ENCODE measurements around the gene ALDH18A1.
"Not testable (repeated sequence)": the region's sequence is repeated elsewhere in the genome, so short reads cannot be mapped to it uniquely, and the experiment has no call there.

Gene ALDH18A1

GRCh38 chr10:95675403-95676116, 19.0 kb upstream of the ALDH18A1 start:
- WGBS (ENCODE audit: insufficient coverage, insufficient read length), result no CpG with 5 or more reads among the region's 1 CpG

GRCh38 chr10:95674643-95675042, 18.1 kb upstream of the ALDH18A1 start:
- Histone ChIP-seq H3K36me3 (ENCODE audit: control insufficient read depth, insufficient read depth, low read length) (no peaks in the 10 kb centered on the region; the same call in 1 of the 2 replicates), H3K4me1 (ENCODE audit: control insufficient read depth, insufficient read depth, low read length) (no peaks in the 10 kb centered on the region), H3K27ac (ENCODE audit: low read length) (no peak overlapping the region), H3K9me3 (ENCODE audit: control insufficient read depth, insufficient read depth, low read length) (no peaks in the 10 kb centered on the region), H3K4me3 (ENCODE audit: low read length) (no peak overlapping the region), H3K27me3 (ENCODE audit: control insufficient read depth, insufficient read depth, low read length) (no peaks in the 10 kb centered on the region)
- no peak for DNase-seq (ENCODE audit: low read depth, low spot score)
- WGBS (ENCODE audit: insufficient coverage, insufficient read length), result no CpG with 5 or more reads among the region's 1 CpG

More at GRCh38 chr10:95675403-95676116, 19.0 kb upstream of the ALDH18A1 start:
- no peak overlapping the region for H3K4me3 ChIP-seq (ENCODE audit: low read length)
- H3K36me3 ChIP-seq (ENCODE audit: control insufficient read depth, insufficient read depth, low read length), result peaks cover 2% of the 10 kb centered on the region; the same call in 1 of the 2 replicates
- H3K9me3 ChIP-seq (ENCODE audit: control insufficient read depth, insufficient read depth, low read length), result no peaks in the 10 kb centered on the region
- no peak for DNase-seq (ENCODE audit: low read depth, low spot score)
- H3K27ac ChIP-seq (ENCODE audit: low read length), result no peak overlapping the region
- no peaks in the 10 kb centered on the region for H3K27me3 ChIP-seq (ENCODE audit: control insufficient read depth, insufficient read depth, low read length)
- no peaks in the 10 kb centered on the region for H3K4me1 ChIP-seq (ENCODE audit: control insufficient read depth, insufficient read depth, low read length)

- no CpG with 5 or more reads among the region's 7 CpGs for whole genome bisulfite sequencing (ENCODE audit: insufficient coverage, insufficient read length)
- H3K9me3 ChIP-seq (ENCODE audit: control insufficient read depth, insufficient read depth, low read length); H3K36me3 ChIP-seq (ENCODE audit: control insufficient read depth, insufficient read depth, low read length); DNase-seq (ENCODE audit: low read depth, low spot score); H3K4me1 ChIP-seq (ENCODE audit: control insufficient read depth, insufficient read depth, low read length); H3K4me3 ChIP-seq (ENCODE audit: low read length); H3K27ac ChIP-seq (ENCODE audit: low read length); H3K27me3 ChIP-seq (ENCODE audit: control insufficient read depth, insufficient read depth, low read length): not testable (repeated sequence)
Observed at GRCh38 chr10:95672641-95673040, 16.1 kb upstream of the ALDH18A1 start.

- Histone ChIP-seq H3K27me3 (ENCODE audit: control insufficient read depth, insufficient read depth, low read length) (no peaks in the 10 kb centered on the region), H3K4me1 (ENCODE audit: control insufficient read depth, insufficient read depth, low read length) (no peaks in the 10 kb centered on the region), H3K27ac (ENCODE audit: low read length) (no peak overlapping the region), H3K4me3 (ENCODE audit: low read length) (no peak overlapping the region), H3K36me3 (ENCODE audit: control insufficient read depth, insufficient read depth, low read length) (peaks cover 3% of the 10 kb centered on the region; the same call in 1 of the 2 replicates), H3K9me3 (ENCODE audit: control insufficient read depth, insufficient read depth, low read length) (no peaks in the 10 kb centered on the region)
- no peak for DNase-seq (ENCODE audit: low read depth, low spot score)
Observed at GRCh38 chr10:95664543-95664942, 8.0 kb upstream of the ALDH18A1 start.

- H3K27ac ChIP-seq (ENCODE audit: low read length), result no peak overlapping the region
- no CpG with 5 or more reads among the region's 1 CpG for WGBS (ENCODE audit: insufficient coverage, insufficient read length)
- no peak for DNase-seq (ENCODE audit: low read depth, low spot score)
- no peak overlapping the region for H3K4me3 ChIP-seq (ENCODE audit: low read length)
- H3K27me3 ChIP-seq (ENCODE audit: control insufficient read depth, insufficient read depth, low read length), result no peaks in the 10 kb centered on the region
- H3K36me3 ChIP-seq (ENCODE audit: control insufficient read depth, insufficient read depth, low read length), result peaks cover 3% of the 10 kb centered on the region; the same call in 1 of the 2 replicates
- no peaks in the 10 kb centered on the region for H3K4me1 ChIP-seq (ENCODE audit: control insufficient read depth, insufficient read depth, low read length)
- H3K9me3 ChIP-seq (ENCODE audit: control insufficient read depth, insufficient read depth, low read length), result no peaks in the 10 kb centered on the region
Observed at GRCh38 chr10:95663496-95663895, 7.0 kb upstream of the ALDH18A1 start.

- WGBS (ENCODE audit: insufficient coverage, insufficient read length), result no CpG with 5 or more reads among the region's 1 CpG
- DNase-seq (ENCODE audit: low read depth, low spot score), result no peak
- Histone ChIP-seq H3K27me3 (ENCODE audit: control insufficient read depth, insufficient read depth, low read length) (no peaks in the 10 kb centered on the region), H3K36me3 (ENCODE audit: control insufficient read depth, insufficient read depth, low read length) (peaks cover 3% of the 10 kb centered on the region; the same call in 1 of the 2 replicates), H3K27ac (ENCODE audit: low read length) (no peak overlapping the region), H3K4me3 (ENCODE audit: low read length) (no peak overlapping the region), H3K4me1 (ENCODE audit: control insufficient read depth, insufficient read depth, low read length) (no peaks in the 10 kb centered on the region), H3K9me3 (ENCODE audit: control insufficient read depth, insufficient read depth, low read length) (no peaks in the 10 kb centered on the region)
Observed at GRCh38 chr10:95661818-95662217, 5.3 kb upstream of the ALDH18A1 start.

GRCh38 chr10:95660283-95660682, 3.8 kb upstream of the ALDH18A1 start:
- H3K27me3 ChIP-seq (ENCODE audit: control insufficient read depth, insufficient read depth, low read length), result no peaks in the 10 kb centered on the region
- H3K4me1 ChIP-seq (ENCODE audit: control insufficient read depth, insufficient read depth, low read length), result no peaks in the 10 kb centered on the region
- no peak overlapping the region for H3K27ac ChIP-seq (ENCODE audit: low read length)
- H3K36me3 ChIP-seq (ENCODE audit: control insufficient read depth, insufficient read depth, low read length), result peaks cover 3% of the 10 kb centered on the region; the same call in 1 of the 2 replicates
- no peak for DNase-seq (ENCODE audit: low read depth, low spot score)
- no peak overlapping the region for H3K4me3 ChIP-seq (ENCODE audit: low read length)
- H3K9me3 ChIP-seq (ENCODE audit: control insufficient read depth, insufficient read depth, low read length), result no peaks in the 10 kb centered on the region

- Histone ChIP-seq H3K4me3 (ENCODE audit: low read length) (no peak overlapping the region; the same call in 1 of the 2 replicates), H3K4me1 (ENCODE audit: control insufficient read depth, insufficient read depth, low read length) (no peaks in the 10 kb centered on the region), H3K27me3 (ENCODE audit: control insufficient read depth, insufficient read depth, low read length) (no peaks in the 10 kb centered on the region), H3K36me3 (ENCODE audit: control insufficient read depth, insufficient read depth, low read length) (0 out of 2 replicates have a peak, but pooled peaks cover 2% of the 10 kb centered on the region), H3K27ac (ENCODE audit: low read length) (no peak overlapping the region), H3K9me3 (ENCODE audit: control insufficient read depth, insufficient read depth, low read length) (no peaks in the 10 kb centered on the region)
- WGBS (ENCODE audit: insufficient coverage, insufficient read length), result no CpG with 5 or more reads among the region's 1 CpG
- no peak for DNase-seq (ENCODE audit: low read depth, low spot score)
Observed at GRCh38 chr10:95657250-95657649, 739 bp upstream of the ALDH18A1 start.

- Histone ChIP-seq H3K36me3 (ENCODE audit: control insufficient read depth, insufficient read depth, low read length) (peaks cover 6% of the 10 kb centered on the region; the same call in 1 of the 2 replicates), H3K4me3 (ENCODE audit: low read length) (peak overlapping the region; percentile 95), H3K27ac (ENCODE audit: low read length) (no peak overlapping the region), H3K27me3 (ENCODE audit: control insufficient read depth, insufficient read depth, low read length) (no peaks in the 10 kb centered on the region), H3K9me3 (ENCODE audit: control insufficient read depth, insufficient read depth, low read length) (no peaks in the 10 kb centered on the region), H3K4me1 (ENCODE audit: control insufficient read depth, insufficient read depth, low read length) (no peaks in the 10 kb centered on the region)
- no CpG with 5 or more reads among the region's 23 CpGs for WGBS (ENCODE audit: insufficient coverage, insufficient read length)
- no peak for DNase-seq (ENCODE audit: low read depth, low spot score)
Observed at GRCh38 chr10:95655571-95656290, 780 bp downstream of the ALDH18A1 start.

- no peak for DNase-seq (ENCODE audit: low read depth, low spot score)
- Histone ChIP-seq H3K4me3 (ENCODE audit: low read length) (no peak overlapping the region), H3K27ac (ENCODE audit: low read length) (no peak overlapping the region), H3K27me3 (ENCODE audit: control insufficient read depth, insufficient read depth, low read length) (no peaks in the 10 kb centered on the region), H3K4me1 (ENCODE audit: control insufficient read depth, insufficient read depth, low read length) (no peaks in the 10 kb centered on the region), H3K36me3 (ENCODE audit: control insufficient read depth, insufficient read depth, low read length) (peaks cover 6% of the 10 kb centered on the region; the same call in 1 of the 2 replicates), H3K9me3 (ENCODE audit: control insufficient read depth, insufficient read depth, low read length) (no peaks in the 10 kb centered on the region)
- WGBS (ENCODE audit: insufficient coverage, insufficient read length), result no CpG with 5 or more reads among the region's 5 CpGs
Observed at GRCh38 chr10:95653895-95654294, 2.6 kb downstream of the ALDH18A1 start.

Data from iPS DF 6.9 (cell line).